ENCODE measurements around the gene TSN. TPM values are rescaled to one million over a fixed set of nuclear protein-coding genes. Genes with fewer than 3 reads are reported as not detected.
A peak's percentile ranks its signal among the peaks of the same experiment; 100 is the strongest.

TSN gene
- total RNA-seq, 1 experiment from 2014 or later = 70.4 TPM

DNA sequence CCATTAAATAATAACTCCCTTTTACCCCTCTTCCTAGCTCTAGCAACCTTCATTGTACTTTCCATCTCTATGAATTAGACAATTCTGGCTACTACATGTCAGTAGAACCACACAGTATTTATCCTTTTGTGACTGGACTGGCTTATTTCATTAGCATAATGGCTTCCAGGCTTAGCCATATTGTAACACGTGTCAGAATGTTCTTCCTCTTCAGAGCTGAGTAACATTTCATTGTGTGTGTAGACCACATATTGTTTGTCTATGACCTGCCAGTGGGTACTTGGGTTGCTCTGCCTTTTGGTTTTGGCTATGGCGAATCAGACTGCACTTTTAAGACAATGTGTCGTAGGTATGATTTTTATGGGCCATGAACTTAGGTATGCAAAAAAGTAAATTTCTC, 20.9 kb downstream of the TSN start:
- no peak for DNase-seq
- H2AFZ ChIP-seq = no peak overlapping the region

GRCh38 chr2:121776885-121777698, 21.6 kb downstream of the TSN start:
- Histone ChIP-seq H3F3A (ENCODE audit: insufficient read depth, low read depth) (peaks cover 4% of the 10 kb centered on the region; the same call in 1 of the 2 replicates), H3K4me3 (no peak overlapping the region), H3K36me3 (ENCODE audit: low read depth) (no peaks in the 10 kb centered on the region), H3K4me2 (0 out of 2 replicates have a peak overlapping the region, but pooled peaks have one; percentile 3), H3K9me3 (ENCODE audit: insufficient read depth, low read depth) (no peaks in the 10 kb centered on the region), H3K27me3 (ENCODE audit: insufficient read depth, low read depth) (peaks cover 6% of the 10 kb centered on the region; the same call in 1 of the 2 replicates), H3K79me2 (ENCODE audit: low read depth) (no peaks in the 10 kb centered on the region), H4K20me1 (ENCODE audit: insufficient read depth) (no peaks in the 10 kb centered on the region), H3K27ac (no peak overlapping the region), H3K9me2 (ENCODE audit: insufficient read depth) (no peaks in the 10 kb centered on the region), H3K4me1 (replicated peaks; ENCODE audit: insufficient read depth) (no peaks in the 10 kb centered on the region; the same call in none of the 2 replicates), H2AFZ (no peak overlapping the region)
- intact Hi-C loops (cut with micrococcal nuclease; ENCODE audit: unreplicated experiment) = no loop called here
- peak in 1 of 2 experiments; percentile 10 for DNase-seq
- TF ChIP-seq EZH2 (IDR thresholded peaks at IDR 0.05; ENCODE audit: low read depth) = no peak
- TF ChIP-seq, protein P1, sequence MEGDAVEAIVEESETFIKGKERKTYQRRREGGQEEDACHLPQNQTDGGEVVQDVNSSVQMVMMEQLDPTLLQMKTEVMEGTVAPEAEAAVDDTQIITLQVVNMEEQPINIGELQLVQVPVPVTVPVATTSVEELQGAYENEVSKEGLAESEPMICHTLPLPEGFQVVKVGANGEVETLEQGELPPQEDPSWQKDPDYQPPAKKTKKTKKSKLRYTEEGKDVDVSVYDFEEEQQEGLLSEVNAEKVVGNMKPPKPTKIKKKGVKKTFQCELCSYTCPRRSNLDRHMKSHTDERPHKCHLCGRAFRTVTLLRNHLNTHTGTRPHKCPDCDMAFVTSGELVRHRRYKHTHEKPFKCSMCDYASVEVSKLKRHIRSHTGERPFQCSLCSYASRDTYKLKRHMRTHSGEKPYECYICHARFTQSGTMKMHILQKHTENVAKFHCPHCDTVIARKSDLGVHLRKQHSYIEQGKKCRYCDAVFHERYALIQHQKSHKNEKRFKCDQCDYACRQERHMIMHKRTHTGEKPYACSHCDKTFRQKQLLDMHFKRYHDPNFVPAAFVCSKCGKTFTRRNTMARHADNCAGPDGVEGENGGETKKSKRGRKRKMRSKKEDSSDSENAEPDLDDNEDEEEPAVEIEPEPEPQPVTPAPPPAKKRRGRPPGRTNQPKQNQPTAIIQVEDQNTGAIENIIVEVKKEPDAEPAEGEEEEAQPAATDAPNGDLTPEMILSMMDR (conservative IDR thresholded peaks at IDR 0.05) = no peak
- ChIA-PET CTCF (no interaction called here), POLR2A (ENCODE audit: unreplicated experiment) (no interaction called here)
- BruUV-seq (replicated peaks) = no TSS peak

More for the DNA sequence above, 20.9 kb downstream of the TSN start:
- POLR2A ChIA-PET (ENCODE audit: unreplicated experiment) = no interaction called here
- Histone ChIP-seq H3K36me3 (ENCODE audit: low read depth) (no peaks in the 10 kb centered on the region), H3K27ac (no peak overlapping the region), H3K9me3 (ENCODE audit: insufficient read depth, low read depth) (no peaks in the 10 kb centered on the region), H3F3A (ENCODE audit: insufficient read depth, low read depth) (peaks cover 4% of the 10 kb centered on the region; the same call in 1 of the 2 replicates), H3K27me3 (ENCODE audit: insufficient read depth, low read depth) (peaks cover under 1% of the 10 kb centered on the region; the same call in 1 of the 2 replicates), H4K20me1 (ENCODE audit: insufficient read depth) (no peaks in the 10 kb centered on the region), H3K4me2 (no peak overlapping the region), H3K4me1 (replicated peaks; ENCODE audit: insufficient read depth) (no peaks in the 10 kb centered on the region; the same call in none of the 2 replicates), H3K79me2 (ENCODE audit: low read depth) (no peaks in the 10 kb centered on the region), H3K9me2 (ENCODE audit: insufficient read depth) (no peaks in the 10 kb centered on the region), H3K4me3 (no peak overlapping the region)
- no TSS peak for BruUV-seq (replicated peaks)
- TF ChIP-seq, protein P1 (conservative IDR thresholded peaks at IDR 0.05) = no peak
- no peak for TF ChIP-seq EZH2 (IDR thresholded peaks at IDR 0.05; ENCODE audit: low read depth)
- CTCF ChIA-PET = no interaction called here
- intact Hi-C loops (cut with micrococcal nuclease; ENCODE audit: unreplicated experiment) = no loop called here

DNA sequence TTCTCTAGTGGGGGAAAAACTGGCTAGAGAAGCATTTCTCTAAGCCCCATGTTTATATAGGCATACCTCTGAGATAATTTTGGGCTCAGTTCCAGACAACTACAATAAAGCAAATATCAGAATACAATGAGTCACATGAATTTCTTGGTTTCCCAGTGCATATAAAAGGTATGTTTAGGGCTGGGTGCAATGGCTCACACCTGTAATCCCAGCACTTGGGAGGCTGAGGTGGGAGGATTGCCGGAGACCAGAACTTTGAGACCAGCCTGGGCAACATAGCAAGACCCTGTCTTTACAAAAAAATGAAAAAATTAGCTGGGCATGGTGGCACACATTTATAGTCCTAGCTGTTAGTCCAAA, 22.2 kb downstream of the TSN start:
- H2AFZ ChIP-seq = no peak overlapping the region
- H3K79me2 ChIP-seq (ENCODE audit: low read depth) = no peaks in the 10 kb centered on the region
- BruUV-seq (replicated peaks) = no TSS peak
- CTCF ChIA-PET = no interaction called here
- peaks cover 4% of the 10 kb centered on the region; the same call in 1 of the 2 replicates for H3F3A ChIP-seq (ENCODE audit: insufficient read depth, low read depth)
- DNase-seq = peak; percentile 20 to 84
- no peaks in the 10 kb centered on the region for H3K9me3 ChIP-seq (ENCODE audit: insufficient read depth, low read depth)
- no peaks in the 10 kb centered on the region; the same call in none of the 2 replicates for H3K4me1 ChIP-seq (replicated peaks; ENCODE audit: insufficient read depth)
- H4K20me1 ChIP-seq (ENCODE audit: insufficient read depth) = no peaks in the 10 kb centered on the region
- H3K27me3 ChIP-seq (ENCODE audit: insufficient read depth, low read depth) = peaks cover 10% of the 10 kb centered on the region; the same call in 1 of the 2 replicates
- no peak overlapping the region for H3K4me3 ChIP-seq
- H3K27ac ChIP-seq = no peak overlapping the region
- no peaks in the 10 kb centered on the region for H3K9me2 ChIP-seq (ENCODE audit: insufficient read depth)
- TF ChIP-seq EZH2 (IDR thresholded peaks at IDR 0.05; ENCODE audit: low read depth) = no peak
- TF ChIP-seq, protein P1 (conservative IDR thresholded peaks at IDR 0.05) = no peak
- H3K4me2 ChIP-seq = 0 out of 2 replicates have a peak overlapping the region, but pooled peaks have one; percentile 3
- no peaks in the 10 kb centered on the region for H3K36me3 ChIP-seq (ENCODE audit: low read depth)
- intact Hi-C loops (cut with micrococcal nuclease; ENCODE audit: unreplicated experiment) = no loop called here
- POLR2A ChIA-PET (ENCODE audit: unreplicated experiment) = no interaction called here

All from PC-9 (cell line).